HFF-Myc (cell line): ENCODE measurements around the gene ATP1A4.

Experiments
- DNase-seq: peaks from one replicate; pipeline ENCODE4 v3.0.0-alpha.2; 2011; ENCODE audit warnings: low read depth; ENCODE audit errors: extremely low read depth
- H3K4me3 ChIP-seq: replicated peaks from 2 replicates; pipeline ENCODE4 v1.5.1; 2011; ENCODE audit warnings: low read depth, mild to moderate bottlenecking, control low read depth, low read length
- TF ChIP-seq, protein P1 (sequence below): IDR thresholded peaks from 2 replicates; pipeline ENCODE4 v1.5.1; 2012; ENCODE audit warnings: mild to moderate bottlenecking, low read depth, low read length, control low read depth; ENCODE audit errors: missing control alignments

ATP1A4 gene

DNA sequence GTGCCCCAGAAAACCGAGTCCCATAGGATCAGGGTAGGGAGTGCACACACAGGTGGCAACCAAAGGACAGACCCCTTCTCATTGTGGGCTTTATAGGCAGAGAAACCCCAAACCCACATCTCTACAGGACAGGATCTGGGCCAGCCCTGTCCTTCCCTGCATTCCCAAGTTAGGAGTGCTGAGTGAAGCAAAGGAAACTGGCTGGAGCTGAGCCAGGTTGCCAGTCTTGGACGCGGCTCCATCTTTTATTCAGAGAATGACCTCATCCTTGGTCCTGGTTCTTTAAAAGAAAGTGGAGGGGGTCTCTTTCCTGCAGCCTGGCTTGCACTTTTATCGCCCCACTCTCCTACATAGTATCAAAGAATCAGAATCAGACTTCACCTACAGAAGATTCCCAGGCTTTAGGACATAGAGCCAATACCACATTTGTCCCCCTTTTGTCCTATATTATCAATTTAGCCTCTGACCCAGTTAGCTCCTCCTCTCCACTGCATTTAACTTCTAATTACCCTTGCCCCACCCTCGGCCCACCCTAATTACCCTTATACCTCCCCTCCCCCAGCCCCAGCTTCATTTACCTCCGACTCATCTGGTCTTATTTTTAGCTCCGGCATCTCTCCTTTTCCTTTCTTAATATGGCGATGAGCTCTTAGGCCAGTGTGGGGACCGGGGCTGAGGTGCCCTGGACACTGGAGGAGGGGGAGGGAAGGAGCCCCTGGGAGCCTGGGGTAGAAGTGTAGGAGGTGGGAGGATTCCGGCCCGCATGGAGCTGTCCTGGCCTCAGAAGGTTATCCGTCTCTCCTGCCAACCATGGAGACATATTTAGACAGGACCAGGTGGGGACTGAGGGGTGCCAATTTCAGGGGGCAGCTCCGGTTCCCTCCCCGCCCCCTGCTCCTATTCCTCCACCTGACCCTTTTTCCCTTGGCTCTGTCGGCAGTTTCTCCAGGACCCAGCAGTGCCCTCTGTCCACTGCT is 38.5 kb downstream of the ATP1A4 start, which contains the start of gene CASQ1:
TSS of gene CASQ1 (plus strand) at position 927 of the 977 bp plus-strand sequence. CDS start 177 bp downstream, outside the sequence.
- DNase-seq = no peak
- TF ChIP-seq, protein P1, sequence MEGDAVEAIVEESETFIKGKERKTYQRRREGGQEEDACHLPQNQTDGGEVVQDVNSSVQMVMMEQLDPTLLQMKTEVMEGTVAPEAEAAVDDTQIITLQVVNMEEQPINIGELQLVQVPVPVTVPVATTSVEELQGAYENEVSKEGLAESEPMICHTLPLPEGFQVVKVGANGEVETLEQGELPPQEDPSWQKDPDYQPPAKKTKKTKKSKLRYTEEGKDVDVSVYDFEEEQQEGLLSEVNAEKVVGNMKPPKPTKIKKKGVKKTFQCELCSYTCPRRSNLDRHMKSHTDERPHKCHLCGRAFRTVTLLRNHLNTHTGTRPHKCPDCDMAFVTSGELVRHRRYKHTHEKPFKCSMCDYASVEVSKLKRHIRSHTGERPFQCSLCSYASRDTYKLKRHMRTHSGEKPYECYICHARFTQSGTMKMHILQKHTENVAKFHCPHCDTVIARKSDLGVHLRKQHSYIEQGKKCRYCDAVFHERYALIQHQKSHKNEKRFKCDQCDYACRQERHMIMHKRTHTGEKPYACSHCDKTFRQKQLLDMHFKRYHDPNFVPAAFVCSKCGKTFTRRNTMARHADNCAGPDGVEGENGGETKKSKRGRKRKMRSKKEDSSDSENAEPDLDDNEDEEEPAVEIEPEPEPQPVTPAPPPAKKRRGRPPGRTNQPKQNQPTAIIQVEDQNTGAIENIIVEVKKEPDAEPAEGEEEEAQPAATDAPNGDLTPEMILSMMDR = no peak
- H3K4me3 ChIP-seq = no peak within 1 kb of the TSS

- DNase-seq = no peak
Observed at GRCh38 chr1:160191756-160192155, 40.4 kb downstream of the ATP1A4 start.

DNA sequence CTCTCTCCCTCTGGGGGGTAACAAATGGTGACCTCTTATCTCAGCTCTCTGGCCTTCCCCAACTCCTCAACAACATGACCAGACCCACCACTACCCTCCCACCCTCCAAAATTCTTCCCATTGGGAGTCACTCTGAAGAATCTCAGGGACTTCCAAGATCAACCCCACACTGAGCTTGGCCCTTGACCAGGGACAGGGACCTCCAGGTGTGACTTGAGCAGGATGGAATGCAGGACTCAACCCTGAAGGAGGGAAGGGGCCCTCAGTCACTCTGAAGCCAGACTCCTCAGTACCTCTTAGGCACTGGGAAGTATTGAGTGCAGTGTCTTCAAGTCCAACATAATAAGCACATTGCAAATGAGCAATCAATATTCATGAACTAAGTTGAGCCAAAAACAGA is 40.8 kb downstream of the ATP1A4 start:
- TF ChIP-seq, protein P1 = no peak
- DNase-seq = no peak
- H3K4me3 ChIP-seq = no peak overlapping the region

More at GRCh38 chr1:160191756-160192155, 40.4 kb downstream of the ATP1A4 start:
- no peak overlapping the region for H3K4me3 ChIP-seq
- TF ChIP-seq, protein P1 = no peak

DNA sequence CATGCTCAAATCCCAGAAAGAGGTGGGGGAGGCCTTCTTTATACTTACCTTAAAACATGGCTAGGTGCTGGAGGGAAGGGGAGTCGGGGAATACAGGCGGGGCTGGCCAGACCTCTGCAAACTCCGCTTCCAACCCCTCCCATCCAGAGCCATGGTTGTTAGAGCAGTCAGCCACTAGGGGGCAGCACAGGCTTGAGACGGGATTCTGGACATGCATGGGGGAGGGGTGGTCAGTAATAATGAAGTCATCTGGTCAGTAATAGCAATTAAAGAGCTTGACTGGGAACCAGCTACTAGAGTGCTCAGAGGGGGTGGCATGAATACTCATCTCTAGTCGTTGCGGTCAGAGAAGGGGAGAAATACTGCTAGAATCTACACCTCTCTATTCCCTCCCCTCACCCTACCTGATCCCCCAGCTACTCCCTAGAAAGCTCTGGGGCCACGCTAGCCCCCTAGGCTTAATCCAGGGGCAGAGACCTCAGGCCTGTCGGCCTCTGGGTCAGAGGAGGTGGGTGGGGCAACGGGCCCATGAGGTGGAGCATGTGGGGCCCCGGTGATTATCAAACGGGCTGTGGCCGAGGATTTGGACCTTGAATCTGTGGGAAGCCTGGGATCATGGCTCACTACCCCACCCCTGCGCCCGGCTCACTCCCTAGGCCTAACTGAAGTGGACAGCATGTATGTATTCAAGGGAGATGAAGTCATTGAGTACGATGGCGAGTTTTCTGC is 41.9 kb downstream of the ATP1A4 start:
- H3K4me3 ChIP-seq = no peak overlapping the region
- peak; percentile 72 for DNase-seq
- TF ChIP-seq, protein P1 = peak; percentile 94

DNA sequence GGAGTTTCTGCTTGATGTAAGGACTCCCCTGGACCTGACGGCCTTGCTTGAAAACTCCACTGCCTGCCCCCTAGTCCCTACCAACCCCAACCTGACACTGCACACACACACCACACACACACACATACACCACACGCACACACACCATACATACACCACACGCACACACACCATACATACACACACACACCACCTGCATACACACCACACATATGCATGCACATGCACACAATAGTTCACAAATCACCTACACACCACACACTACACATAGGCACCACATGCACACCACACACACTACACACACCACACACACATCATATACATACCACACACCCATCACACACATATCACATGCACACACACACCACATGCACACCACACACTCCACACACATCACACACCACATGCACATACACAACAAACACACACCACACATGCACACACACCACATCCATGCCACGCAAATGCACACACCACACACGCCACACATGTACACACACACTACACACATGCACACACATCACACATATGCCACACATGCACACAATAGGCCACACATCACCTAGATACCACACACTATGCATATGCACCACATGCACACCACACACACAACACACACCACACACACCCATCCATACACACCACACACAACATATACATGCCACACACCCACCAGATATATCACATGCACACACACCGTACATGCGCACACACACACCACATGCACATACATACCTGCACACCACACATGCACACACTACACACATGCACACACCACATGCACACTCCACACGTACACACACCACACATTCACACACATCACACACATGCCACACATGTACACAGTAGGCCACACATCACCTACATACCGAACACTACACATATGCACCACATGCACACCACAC is 42.7 kb downstream of the ATP1A4 start:
- DNase-seq = no peak

More for the DNA sequence above, 42.7 kb downstream of the ATP1A4 start:
- TF ChIP-seq, protein P1 = no peak
- H3K4me3 ChIP-seq = no peak overlapping the region
